WTC11 (cell line): ENCODE results near the gene CCDC92.

Source experiments
- ZNF423 ChIP-seq: fragments of 250-450 bp; sonication (Bioruptor Pico); IDR thresholded peaks from 2 replicates; pipeline ENCODE4 v2.1.2; 2022; ENCODE audit warnings: mild to moderate bottlenecking, moderate library complexity
- TF ChIP-seq, protein P1 (sequence below): fragments of 200-600 bp; IDR thresholded peaks from 2 replicates; pipeline ENCODE4 v1.8.0; 2022; ENCODE audit warnings: antibody characterized with exemption

DNA sequence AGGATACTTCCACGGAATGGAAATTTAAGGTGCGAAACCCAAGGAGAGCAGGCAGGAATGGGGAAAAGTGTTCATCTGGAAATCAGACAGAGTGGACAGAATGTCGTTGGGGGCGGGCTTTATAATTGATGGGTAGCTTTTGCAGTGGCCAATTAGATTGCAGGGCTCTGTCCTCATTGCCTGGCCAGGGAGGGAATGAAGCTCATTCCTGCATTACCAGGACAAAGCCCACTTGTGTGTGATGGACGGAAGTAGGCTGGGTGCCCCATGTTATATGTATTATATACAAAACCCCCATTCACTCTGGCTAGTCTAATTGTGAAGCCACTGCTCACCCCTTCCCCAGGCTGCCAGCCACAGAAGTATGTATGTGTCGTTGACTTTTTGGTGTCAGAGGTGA is 23.9 kb upstream of the CCDC92 start:
- TF ChIP-seq, protein P1, sequence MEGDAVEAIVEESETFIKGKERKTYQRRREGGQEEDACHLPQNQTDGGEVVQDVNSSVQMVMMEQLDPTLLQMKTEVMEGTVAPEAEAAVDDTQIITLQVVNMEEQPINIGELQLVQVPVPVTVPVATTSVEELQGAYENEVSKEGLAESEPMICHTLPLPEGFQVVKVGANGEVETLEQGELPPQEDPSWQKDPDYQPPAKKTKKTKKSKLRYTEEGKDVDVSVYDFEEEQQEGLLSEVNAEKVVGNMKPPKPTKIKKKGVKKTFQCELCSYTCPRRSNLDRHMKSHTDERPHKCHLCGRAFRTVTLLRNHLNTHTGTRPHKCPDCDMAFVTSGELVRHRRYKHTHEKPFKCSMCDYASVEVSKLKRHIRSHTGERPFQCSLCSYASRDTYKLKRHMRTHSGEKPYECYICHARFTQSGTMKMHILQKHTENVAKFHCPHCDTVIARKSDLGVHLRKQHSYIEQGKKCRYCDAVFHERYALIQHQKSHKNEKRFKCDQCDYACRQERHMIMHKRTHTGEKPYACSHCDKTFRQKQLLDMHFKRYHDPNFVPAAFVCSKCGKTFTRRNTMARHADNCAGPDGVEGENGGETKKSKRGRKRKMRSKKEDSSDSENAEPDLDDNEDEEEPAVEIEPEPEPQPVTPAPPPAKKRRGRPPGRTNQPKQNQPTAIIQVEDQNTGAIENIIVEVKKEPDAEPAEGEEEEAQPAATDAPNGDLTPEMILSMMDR, result no peak
- no peak for TF ChIP-seq ZNF423 (CRISPR knock-in tag)
